HG03354 (cell line): ENCODE results near the gene PDE4D.

ENCODE experiments used
- ATAC-seq: cut with Tn5 transposase; IDR thresholded peaks from one replicate; pipeline ENCODE4 v1.9.1; 2021; ENCODE audit warnings: mild to moderate bottlenecking; ENCODE audit not compliant: unreplicated experiment, poor library complexity, severe bottlenecking

Gene PDE4D

DNA sequence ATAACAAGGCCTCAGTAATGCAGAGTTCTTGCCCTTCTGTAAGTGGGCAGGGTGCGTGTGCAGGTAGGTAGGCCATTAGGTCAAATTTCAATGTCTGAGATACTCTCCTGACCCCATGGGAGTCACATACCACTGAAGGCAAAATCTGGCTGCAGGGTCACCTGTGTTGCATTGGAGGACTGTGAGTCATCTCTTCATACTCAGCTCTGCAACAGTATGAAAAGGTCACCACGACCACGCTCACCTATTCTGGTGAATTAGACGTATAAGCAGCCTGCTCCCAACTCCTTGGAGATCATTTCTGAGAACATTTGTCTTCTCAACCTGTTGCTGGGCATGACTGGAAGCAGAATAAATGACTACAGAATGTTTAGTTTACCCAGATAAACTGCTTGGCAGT is 599.8 kb downstream of the PDE4D start:
- ATAC-seq = no peak

DNA sequence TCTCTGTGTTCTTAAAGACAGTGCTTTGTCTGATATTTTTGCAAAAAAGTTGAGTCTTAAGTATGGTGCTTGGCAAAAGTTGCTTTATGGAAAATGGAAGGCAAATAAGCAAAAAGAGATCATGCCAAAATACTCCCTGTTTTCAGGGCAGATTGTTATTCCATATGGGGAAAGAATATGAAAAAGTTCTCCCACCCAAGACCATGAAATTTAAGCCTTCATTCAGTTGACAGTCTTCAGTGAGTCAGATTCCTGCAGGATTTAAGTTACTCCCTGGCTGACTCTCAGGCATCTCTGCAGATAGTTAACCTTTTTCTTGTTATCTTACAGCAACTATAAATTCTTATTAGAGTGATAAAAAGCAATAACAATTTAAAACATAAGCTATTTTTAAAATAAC is 601.6 kb downstream of the PDE4D start:
- no peak for ATAC-seq

DNA sequence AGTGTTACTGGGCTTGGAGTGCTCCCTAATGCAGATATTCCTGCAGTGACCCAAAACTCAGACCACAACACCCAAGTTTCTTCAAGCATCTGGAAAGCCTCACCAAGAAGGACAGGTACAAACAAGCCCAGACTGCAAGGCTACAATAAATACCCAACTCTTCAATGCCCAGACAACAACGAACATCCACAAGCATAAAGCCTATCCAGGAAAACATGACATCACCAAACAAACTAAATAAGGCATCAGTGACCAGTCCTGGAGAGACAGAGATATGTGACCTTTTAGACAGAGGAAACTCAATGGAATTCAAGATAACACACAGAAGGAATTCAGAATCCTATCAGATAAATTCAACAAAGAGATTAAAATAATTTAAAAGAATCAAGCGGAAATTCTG is 605.6 kb downstream of the PDE4D start:
- no peak for ATAC-seq

DNA sequence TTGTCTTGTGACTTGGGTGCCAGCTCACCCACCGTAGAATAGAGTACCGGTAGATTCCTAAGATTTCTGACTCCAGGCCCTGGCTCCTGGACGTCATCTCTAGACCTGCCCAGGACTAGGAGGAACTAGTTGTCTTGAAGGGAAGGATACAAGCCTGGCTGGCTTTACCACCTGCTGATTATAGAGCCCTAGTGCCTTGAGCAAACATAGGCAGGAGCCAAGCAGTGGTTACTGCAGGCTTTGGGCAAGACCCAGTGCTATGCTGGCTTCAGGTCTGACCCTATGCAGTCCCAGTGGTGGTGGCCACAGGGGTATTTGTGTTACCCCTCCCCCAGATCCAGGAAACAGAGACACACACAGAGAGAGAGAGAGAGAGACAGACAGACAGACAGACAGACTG is 606.2 kb downstream of the PDE4D start:
- no peak for ATAC-seq

DNA sequence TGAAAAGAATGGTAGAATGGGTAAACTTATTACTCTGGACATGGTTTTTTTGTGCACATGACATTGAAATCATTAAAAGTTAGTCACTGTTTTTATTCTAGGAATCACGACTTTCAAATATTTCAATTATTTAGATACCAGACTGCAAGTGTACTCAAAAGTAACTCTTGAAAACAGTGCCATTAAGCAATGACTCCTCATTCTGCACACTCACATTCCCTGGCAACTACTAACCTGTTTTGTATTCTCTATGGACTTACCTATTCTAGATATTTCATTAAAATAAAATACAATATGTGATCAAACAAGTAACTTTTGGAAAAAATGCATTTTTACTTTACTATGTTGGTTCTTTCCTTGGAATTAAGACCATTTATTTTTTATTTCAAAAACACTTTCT is 607.0 kb downstream of the PDE4D start:
- ATAC-seq = no peak

DNA sequence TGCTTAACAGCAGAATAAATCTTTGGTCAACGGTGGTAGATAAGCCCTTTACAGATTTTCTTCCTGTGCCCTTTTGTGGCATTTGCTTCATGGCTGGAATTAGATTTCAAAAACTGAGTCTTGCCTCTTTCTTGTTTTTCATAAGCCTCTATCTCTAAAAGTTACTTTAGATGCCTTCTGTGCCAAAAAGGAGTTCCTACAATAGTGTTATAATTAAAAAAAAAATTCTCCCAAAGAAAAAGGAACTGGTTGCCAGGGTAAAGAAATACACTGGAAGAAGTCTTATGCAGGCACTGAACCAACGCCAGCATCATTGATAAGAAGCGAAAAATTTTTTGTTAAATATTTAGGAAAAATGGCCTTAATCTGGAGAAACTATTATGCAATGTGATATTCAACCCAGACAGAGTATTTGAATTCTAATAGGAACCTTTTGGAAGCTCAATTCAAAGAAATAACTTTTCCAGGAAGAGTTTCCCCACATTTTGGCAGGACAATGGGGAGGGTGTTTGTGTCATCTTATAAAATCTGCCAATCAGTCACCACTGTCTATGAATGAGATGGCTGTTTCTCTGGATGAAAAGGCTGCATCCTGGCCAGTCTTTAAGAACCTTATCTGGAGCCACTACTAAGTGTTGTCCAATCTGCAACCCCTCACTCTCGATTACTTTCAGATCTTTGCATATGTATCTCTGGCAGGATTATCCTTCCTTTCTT is 608.1 kb downstream of the PDE4D start:
- no peak for ATAC-seq

DNA sequence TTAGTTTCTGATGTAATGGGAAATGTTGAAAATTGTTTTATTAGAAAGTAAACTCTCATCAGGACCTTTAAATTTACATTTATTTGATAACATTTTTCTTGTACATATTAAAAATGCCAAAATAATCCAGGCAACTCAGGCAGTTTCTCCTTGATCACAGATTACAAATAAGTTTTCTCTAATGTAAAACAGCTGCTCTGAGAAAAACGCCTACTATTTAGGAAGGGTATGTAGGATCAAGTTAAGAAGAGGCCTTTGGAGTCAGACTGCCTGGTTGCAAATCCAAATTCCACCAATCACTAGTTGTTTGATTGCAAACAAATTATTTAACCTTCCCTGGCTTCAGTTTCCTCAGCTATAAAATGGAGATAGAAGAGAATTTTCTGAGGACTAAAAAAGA is 610.8 kb downstream of the PDE4D start:
- ATAC-seq = no peak

DNA sequence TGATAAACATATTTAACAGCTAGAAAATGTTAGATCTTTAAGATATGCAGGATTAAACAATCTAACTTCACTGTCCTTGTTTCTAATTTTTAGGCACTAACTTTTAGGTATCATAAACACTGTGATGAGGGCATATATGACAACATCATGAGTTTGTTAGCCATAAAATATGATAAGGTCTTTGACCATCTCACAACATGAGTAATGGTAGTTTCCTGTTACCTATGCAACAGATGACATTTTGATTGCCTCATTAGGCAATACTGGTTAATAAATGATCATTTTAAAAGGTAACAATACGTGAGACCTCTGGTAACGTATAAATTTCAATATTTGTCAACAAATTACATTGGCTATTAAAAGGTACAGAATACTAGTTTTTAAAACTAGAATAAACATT is 613.5 kb downstream of the PDE4D start:
- ATAC-seq = no peak

DNA sequence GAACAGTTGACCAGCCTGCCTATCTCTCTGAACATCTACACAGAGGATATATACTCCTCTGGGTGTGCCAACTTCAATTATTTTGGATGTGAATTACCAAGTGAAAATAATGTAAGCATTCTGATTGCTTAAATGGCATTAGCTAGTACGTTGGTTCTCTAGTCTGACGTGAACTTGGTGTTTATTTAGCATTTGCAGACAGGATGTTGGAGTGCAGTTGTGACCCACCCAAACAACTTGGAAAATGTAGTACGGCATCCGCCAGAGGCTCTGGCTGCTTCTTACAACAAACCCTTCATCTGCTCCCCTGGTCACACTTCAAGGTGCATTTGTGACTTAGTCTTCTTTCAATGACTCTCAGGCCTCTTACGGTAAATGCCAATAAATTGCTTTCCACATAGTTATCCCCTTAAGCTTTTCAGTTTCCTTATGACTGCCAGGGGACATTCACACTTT is 616.6 kb downstream of the PDE4D start:
- no peak for ATAC-seq

DNA sequence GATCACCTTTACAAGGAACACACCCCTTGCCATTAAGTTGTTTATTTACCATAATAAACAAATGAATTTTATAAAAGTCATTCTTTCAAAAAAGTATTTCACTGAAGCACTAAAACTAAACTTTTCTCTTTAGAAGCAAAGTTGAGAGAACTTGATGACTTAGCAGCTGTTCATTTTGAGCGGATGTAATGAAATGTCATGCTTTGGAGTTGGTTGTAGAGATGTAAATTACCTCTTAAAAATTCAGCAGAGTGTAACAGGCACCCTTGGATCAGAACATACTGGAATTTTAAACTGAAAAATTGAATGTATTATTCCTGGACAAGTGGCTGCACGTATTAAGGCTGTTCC is 617.2 kb downstream of the PDE4D start:
- no peak for ATAC-seq

DNA sequence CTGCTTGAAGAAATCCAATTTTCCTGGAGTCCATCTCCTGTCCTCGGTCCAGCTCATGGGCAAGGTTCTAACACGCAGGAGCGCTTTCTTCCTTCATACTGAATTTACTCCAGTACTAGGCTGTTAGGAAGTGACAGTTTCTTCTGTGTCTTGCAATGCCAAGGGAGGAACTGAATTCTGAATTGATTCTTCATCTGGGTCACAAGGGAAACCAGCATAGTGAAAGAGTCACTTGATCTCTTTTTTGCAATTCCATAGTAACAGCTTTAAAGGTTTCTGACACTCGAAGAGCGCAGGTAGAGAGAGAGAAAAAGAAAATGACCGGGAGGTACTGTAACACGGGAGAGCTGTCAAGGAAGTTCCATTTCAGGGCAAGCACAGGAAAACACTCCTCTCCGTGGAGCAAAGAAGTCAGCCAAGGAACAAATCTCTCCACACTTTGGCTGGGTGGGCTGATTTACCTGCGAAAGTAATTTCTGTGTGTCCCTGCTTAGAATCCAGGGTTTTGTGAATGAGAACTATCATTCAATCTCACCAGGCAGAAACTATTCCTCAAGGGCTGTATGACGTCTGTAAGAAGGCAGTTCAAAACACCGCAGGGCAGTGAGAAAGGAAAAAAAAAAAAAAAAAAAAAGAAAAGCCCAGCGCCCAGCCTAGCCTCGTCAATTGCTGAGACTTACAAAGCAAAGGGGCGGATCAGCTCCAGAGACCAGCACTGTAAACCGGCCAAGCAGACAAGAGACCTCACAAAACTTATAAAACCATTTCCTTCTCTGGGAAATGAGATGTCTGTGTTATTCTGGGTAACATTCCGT is 617.8 kb downstream of the PDE4D start:
- ATAC-seq = no peak

DNA sequence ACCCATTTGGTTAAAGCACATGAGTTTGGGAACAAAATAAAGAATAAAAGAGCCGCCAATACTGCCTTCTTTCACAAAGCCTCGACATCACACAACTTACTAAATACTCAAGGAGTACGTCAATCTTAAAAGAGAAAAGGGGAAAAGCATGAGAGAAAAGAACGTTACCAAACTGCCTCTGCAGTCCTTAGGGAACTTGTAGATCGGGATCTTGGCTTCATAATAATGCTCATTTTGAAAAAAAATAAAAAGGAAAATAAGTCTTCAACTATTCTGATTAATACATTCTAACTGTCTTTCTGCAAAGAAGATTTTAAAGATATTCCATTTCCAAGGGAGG is 618.4 kb downstream of the PDE4D start:
- ATAC-seq = no peak

DNA sequence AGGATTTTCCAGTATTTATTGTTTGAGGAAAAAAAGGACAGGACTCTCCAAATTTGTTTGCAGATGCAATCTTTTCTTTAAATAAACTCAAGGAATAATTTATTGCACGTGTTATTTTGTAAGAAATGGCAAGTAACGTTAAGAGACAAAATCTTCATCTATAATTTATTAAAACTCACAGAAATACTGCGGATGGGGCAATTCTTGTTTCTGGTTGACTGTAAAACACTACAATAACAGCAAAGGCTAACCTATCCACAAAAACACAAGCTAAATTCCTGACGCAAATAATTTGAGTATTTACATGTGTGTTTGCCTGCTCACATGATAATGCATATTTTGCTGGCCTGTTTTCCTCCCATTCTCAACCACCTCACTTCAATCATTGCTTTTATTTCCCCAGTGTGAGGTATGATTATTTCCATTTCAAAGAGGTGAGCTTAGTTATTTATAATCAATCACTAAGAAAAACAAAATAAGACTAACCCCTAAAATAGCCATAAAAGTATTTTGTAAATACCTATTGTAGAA is 619.4 kb downstream of the PDE4D start:
- no peak for ATAC-seq

DNA sequence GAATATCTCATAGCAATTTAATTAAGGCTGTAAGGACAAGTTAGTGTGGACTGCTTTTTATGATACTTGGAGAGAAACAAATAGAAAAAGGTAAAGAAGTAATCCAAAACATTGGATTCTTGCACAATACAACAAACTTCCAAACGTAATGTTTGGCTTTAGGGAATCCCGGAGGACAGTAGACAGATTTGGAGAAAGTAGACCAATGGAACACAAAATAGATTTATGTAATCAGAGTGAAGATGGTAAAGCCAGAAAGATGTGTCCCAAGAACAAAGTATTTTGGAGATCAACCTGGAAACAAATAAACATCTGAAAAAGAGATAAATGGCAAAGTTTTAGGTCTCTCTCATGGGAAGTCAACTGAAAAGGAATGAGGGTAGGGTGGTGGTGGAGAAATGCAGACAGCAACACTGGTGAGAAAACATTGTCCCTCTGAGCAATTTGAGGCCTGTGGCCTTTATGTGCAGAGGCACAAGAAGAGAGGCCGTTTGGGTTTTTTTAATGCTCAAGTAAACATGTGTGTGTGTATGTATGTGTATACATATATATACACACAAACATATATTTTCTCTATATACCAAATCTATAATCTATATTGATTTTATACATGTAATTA is 620.6 kb downstream of the PDE4D start:
- ATAC-seq = no peak

DNA sequence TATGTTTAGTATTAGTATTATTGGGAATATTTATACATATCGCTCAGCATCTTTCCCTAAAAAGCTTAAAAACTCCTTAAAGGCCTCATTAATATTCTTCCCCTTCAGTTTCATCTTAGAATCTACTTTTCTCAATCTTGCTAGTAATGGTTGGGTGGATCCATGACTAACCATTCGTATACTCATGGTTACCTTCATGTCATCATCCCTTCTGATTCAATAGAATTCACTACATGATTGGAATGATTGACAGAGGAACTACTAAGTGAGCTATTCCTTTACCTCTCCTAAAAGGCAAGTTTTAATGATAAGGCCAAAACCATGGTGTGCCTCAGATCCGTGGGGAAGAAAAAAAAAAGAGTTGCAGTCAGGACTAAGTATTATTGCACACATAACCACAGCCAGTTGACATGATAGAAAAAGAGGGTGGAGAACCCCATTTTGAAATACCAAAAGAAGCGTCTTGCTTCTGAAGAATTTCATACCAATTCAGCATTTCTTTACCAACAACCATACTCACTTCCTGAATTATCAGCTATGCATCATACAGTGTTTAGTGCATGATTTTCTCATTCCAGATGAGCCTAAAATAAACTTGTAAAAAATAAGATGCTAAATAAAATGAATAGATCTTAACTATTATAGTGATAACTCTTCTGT is 624.6 kb downstream of the PDE4D start:
- no peak for ATAC-seq

DNA sequence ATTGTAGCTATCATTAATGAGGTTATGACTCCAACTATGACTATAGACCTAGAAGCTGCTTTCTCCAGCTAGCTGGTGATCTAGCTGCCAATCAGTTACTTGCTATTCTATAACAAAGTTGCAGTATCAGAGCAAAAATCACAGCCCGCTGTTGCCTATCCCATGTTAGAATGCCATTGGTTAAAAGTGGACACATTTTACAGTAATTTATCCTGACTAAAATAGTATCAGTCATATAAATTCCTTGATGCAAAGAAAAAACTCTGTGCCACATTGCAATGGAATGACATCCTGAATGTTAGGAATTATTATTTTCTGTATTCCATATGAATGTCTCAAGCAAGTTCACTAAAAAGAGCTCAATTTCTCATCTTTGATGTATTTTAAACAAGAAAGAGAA is 626.5 kb downstream of the PDE4D start:
- ATAC-seq = no peak

DNA sequence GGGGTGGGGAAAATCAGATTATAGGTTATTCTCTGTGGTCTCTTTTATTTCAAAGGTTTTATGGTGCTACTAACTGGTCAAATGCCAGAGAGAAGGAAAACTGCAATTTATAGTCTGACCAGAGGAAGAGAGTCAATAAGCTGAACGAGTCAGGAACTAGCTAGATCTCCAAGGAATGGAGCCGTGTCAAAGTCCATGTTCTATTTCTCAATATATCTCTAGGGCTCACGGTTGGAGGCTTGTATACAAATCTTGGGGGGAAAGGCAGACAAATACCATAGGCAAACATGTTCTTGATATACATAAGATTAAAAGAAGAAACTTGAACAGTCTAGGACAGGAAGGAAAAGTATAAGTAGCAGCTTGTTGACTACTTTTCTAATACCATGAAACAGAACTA is 627.1 kb downstream of the PDE4D start:
- no peak for ATAC-seq

DNA sequence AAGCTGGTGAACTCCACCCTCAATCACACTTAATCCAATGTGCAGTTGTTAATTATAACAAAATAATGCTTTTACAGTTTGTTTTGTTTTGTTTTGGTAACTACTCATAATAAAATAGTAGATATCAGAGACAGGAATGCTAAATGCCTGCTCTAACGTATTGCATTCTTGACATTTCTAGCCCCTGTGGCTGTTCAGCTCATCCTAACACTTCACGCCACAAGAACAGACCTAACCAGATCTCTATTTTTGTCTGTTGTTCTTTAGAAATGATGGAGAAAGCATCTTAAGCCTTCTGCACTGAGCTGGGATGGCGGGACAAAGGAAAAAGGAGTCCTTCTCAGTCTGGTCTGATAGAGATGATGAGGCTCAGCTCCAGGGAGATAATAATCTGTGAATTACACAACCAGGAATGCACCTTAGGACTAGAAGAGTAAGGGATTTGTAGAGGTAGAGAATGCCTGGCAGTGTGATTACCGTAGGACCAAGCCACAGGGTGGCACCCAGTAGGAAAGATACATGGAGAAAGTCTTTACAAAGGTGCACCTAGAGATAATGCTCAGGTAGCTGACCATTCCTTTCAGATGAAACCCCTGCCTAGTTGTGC is 628.8 kb downstream of the PDE4D start:
- ATAC-seq = no peak

DNA sequence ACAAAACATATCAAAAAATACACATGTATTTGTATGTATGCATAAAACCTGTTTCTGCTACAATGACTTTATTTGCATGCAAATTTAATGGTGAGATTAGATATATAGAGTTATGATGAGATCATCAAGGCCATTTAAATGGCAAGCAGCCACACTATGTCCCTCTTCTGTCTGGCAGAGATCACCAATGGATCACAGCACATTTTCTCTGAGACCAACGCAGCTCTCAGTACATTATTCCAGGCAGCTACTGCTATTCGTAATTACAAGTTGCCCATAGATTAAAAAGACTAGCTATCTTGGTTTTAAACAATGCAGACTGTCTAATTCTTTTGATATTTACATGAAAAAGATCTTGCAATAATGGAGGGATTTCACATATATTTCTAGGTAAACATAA is 629.5 kb downstream of the PDE4D start:
- ATAC-seq = no peak

DNA sequence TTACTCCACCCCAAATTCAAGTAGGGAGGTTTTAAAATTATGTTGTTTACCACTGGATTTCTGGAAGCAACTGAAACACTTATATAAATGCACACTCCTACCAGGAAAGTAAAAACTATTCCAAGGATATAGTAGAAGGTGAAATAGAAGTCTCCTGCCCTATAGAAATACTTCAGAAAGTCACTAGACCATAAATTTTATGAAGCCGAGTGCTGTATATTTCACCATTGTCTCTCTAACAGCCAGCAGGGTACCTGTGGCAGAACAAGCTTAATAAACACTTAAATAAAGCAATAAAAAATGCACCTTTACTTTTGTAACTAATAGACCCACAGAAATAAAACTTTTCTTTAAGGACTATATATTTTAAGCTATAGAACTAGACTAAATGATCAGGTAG is 631.6 kb downstream of the PDE4D start:
- no peak for ATAC-seq
